MM.1S (cell line): ENCODE measurements around the gene NCOA1.

Experiments
- CTCF ChIP-seq: fragments of 300-600 bp; sonication (generic); IDR thresholded peaks from 2 replicates; pipeline ENCODE4 v1.5.1; 2016; ENCODE audit warnings: antibody characterized with exemption, low read length, mixed read lengths
- EZH2 ChIP-seq: fragments of 300-600 bp; sonication (generic); optimal IDR thresholded peaks from 2 replicates; pipeline ENCODE3; 2017; ENCODE audit warnings: low read depth, mild to moderate bottlenecking, antibody characterized with exemption, low read length, mixed read lengths
- EZH2phosphoT487 ChIP-seq: fragments of 300-600 bp; sonication (generic); IDR thresholded peaks from 2 replicates; pipeline ENCODE4 v1.6.1; 2018; ENCODE audit warnings: antibody characterized with exemption, low read length

GRCh38 chr2:24816884-24817283 lies 325.8 kb downstream of the NCOA1 start:
- TF ChIP-seq CTCF: no peak
- TF ChIP-seq EZH2phosphoT487: no peak
- no peak for TF ChIP-seq EZH2
